Mononuclear cell (primary cell): ENCODE measurements around the gene NT5C3A. TPM values are rescaled to one million over a fixed set of nuclear protein-coding genes. Genes with fewer than 3 reads are reported as not detected.
A peak's percentile ranks its signal among the peaks of the same experiment; 100 is the strongest.

Source experiments
- H3K27me3 ChIP-seq: 2 replicates; pipeline ENCODE4 v1.6.0; 2011; ENCODE audit warnings: low read length, control low read depth; ENCODE audit not compliant: insufficient read depth
- H3K4me1 ChIP-seq: 2 replicates; pipeline ENCODE4 v1.5.1; 2011; ENCODE audit warnings: mild to moderate bottlenecking, low read length, control low read depth; ENCODE audit not compliant: insufficient read depth
- H3K4me3 ChIP-seq: 2 replicates; pipeline ENCODE4 v1.5.1; 2011; ENCODE audit warnings: mild to moderate bottlenecking, low read length, moderate library complexity
- H3K9me3 ChIP-seq: 2 replicates; pipeline ENCODE4 v1.5.1; 2011; ENCODE audit warnings: low read depth, mild to moderate bottlenecking, control low read depth, low read length
- total RNA-seq: library from RNA; depleted of rRNA; stranded (reverse); fragments of >200 nt; gene quantifications from one replicate; pipeline ENCODE4 v1.2.3, GENCODE V29; 2012

Gene NT5C3A
- total RNA-seq, 1 donor: 122 TPM

DNA sequence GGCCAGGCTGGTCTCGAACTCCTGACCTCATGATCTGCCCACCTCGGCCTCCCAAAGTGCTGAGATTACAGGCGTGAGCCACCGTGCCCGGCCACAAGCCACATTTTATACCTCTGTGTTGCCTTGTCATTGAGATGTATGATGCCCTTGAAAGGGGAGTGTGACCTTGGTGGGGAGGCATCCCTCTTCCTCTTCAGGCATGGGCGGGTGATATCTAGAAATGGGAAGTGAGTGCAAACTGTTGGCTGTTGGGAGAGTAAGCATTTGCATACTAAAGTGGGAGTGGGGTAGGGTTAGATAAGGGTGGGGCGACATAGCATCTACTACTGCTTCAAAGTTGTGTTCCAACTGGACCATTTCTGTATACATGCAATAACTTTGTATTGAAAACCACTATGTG lies 26.6 kb upstream of the NT5C3A start:
- Histone ChIP-seq H3K4me1 (no peaks in the 10 kb centered on the region), H3K4me3 (no peak overlapping the region), H3K27me3 (no peaks in the 10 kb centered on the region), H3K9me3 (no peaks in the 10 kb centered on the region)

DNA sequence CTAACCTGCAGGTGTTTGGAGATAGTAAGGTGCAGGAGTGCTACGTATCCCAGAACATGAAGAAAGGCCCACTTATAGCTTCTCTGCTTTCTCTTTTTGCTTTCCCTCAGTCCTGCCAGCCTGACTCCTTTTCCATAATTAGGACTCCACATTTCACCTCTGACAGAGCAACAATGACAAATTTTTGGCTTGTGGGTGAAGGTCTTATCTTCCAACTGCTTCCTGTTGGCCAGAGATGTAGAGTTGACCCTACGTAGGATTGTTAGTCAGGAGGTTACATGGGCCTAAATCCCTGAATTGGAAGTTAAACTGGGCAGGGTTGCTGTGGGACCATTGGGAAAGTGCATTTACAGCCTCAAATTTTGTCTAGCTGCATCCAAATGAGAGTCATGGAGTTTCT lies 25.3 kb upstream of the NT5C3A start:
- Histone ChIP-seq H3K9me3 (no peaks in the 10 kb centered on the region), H3K27me3 (no peaks in the 10 kb centered on the region), H3K4me1 (no peaks in the 10 kb centered on the region), H3K4me3 (no peak overlapping the region)

DNA sequence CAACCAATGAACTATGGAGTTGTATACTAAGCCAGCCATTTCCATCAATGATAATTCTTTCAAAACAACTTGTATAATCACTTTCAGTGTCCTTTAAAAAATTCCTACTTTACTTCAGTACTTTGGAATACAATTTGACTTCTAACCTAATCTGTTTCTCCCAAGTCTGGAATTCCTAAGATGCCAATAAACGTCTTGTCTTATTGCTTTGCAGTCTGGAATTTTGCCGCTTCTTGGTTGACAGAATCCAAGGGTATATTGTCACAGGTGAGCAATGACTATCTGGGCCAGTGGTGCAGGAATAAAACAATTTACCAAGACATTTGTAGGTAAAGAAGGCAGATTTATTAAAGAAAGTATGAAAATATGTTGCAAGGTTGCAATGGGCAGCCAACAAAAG lies 24.8 kb upstream of the NT5C3A start:
- Histone ChIP-seq H3K4me1 (no peaks in the 10 kb centered on the region), H3K4me3 (no peak overlapping the region), H3K9me3 (no peaks in the 10 kb centered on the region), H3K27me3 (no peaks in the 10 kb centered on the region)

DNA sequence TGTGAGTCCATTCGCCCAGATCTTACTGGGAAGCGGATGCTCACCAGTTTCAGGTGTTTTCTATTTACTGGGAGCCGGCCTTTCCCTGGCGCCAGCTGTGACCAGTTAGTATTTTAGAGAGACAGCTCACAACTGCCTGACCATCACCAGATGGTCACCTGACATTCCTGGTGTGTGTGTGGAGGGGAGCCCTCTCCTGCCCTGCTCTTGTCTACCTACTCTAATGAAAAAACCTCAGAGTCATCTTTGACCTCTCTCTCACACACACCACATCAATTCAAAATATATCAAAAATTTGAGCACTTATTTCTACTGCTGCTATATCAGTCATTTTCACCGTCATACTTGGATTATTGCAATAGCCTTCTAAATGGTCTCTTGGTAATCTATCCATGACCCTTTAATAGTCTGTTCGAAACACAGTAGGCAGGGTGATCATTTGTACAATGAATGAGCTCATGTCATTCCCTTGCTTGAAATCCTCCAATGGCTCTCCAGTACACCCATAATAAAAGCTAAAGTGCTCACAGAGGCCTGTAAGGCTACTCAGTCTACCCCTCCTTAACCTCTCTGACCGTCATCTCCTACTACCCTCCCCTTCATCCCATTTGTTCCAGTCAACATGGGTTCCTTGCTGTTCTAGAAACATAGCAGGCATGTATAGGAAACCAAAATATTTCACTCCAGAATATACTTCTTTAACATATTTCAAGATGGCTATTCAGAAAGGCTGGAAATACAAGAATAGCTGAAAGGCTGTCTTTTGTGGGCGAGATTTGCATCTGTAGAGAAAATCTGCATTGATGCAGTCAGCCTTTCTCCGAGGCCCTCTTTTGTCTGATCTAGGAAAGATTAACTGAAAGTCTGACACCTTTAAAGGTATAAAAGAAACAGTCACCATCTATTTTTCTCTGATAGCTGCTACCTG lies 17.5 kb upstream of the NT5C3A start:
- peaks cover 7% of the 10 kb centered on the region for H3K4me1 ChIP-seq

DNA sequence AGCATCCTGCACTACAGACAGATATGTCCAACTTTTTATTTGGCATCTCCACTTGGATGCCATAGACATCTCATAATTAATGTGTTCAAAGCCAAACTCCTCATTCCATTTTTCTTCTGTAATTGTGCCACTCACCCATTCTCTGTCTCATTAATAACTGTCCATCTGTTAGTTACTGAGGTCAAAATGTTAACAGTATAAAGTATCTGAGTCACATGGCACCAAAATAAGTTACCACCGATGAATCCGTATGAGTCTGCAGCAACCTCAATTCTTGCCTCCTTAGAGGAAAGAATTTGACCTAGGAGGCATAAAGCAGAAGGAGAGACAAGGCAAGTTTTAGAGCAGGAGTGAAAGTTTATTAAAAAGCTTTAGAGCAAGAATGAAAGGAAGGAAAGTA lies 16.5 kb upstream of the NT5C3A start:
- Histone ChIP-seq H3K4me3 (no peak overlapping the region), H3K4me1 (peaks cover 7% of the 10 kb centered on the region), H3K9me3 (no peaks in the 10 kb centered on the region), H3K27me3 (peaks cover 3% of the 10 kb centered on the region)

More for the DNA sequence above, 17.5 kb upstream of the NT5C3A start:
- Histone ChIP-seq H3K9me3 (no peaks in the 10 kb centered on the region), H3K27me3 (peaks cover 3% of the 10 kb centered on the region), H3K4me3 (no peak overlapping the region)

DNA sequence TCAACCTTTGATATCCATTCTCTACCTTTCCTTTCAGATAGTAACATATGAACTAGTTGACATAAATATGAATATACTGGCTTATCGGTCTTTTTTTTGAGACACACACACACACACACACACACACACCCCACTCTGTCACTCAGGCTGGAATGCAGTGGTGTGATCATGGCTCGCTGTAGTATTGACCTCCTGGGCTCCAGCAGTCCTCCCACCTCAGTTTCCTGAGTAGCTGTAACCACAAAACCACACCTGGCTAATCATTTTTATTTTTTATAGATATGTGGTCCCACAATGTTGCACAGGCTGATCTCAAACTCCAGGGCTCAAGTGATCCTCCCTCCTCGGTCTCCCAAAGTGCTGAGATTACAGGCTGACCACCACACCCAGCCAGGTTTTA lies 14.2 kb upstream of the NT5C3A start:
- Histone ChIP-seq H3K9me3 (no peaks in the 10 kb centered on the region), H3K27me3 (peaks cover 3% of the 10 kb centered on the region), H3K4me3 (no peak overlapping the region), H3K4me1 (peaks cover 7% of the 10 kb centered on the region)

DNA sequence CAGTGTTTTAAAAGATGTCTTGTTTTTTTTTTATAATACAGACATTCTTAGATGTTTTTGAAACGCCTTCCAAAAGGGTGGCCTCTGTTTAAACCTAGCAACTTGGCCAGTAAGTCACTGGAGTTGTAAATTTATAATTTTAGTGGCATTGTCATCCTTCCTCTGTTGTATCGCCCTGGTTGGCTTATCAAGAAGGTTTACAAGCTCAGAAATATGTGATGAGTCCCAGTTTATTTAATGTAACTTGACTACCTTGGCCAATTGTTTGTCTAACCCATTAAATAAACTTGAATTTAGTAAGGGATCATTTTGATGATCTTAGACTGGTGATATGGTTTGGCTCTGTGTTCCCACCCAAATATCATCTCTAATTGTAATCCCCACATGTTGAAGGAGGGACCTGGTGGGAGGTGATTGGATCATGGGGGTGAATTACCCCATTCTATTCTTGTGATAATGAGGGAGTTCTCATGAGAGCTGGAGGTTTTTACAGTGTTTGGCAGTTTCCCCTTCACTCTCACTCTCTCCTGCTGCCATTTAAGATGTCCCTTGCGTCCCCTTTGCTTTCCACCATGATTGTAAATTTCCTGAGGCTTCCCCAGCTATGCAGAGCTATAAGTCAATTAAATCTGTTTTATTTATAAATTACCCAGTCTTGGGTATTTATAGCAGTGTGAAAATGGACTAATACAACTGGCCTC lies 13.4 kb upstream of the NT5C3A start:
- peaks cover 3% of the 10 kb centered on the region for H3K27me3 ChIP-seq
- no peak overlapping the region for H3K4me3 ChIP-seq
- H3K9me3 ChIP-seq: no peaks in the 10 kb centered on the region
- peaks cover 7% of the 10 kb centered on the region for H3K4me1 ChIP-seq

DNA sequence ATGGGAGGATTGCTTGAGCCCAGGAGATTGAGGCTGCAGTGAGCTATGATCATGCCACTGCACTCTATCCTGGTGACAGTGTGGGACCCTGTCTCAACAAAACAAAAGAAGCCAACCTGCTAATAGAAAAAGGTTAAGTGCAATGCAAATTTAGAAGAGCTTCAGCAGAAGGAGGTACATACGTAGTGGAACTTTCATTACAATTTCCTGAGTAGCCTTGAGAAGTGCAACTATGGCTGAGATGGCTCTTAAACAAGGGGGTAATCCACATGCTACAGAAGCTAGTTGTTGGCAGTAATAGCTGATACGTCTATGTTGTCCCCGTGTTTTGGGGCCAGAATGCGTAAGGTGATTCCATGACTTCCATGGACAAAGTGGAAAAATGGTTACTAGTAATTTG lies 10.7 kb upstream of the NT5C3A start:
- Histone ChIP-seq H3K27me3 (peaks cover 3% of the 10 kb centered on the region), H3K9me3 (peaks cover 7% of the 10 kb centered on the region), H3K4me1 (peaks cover 7% of the 10 kb centered on the region), H3K4me3 (no peak overlapping the region)

DNA sequence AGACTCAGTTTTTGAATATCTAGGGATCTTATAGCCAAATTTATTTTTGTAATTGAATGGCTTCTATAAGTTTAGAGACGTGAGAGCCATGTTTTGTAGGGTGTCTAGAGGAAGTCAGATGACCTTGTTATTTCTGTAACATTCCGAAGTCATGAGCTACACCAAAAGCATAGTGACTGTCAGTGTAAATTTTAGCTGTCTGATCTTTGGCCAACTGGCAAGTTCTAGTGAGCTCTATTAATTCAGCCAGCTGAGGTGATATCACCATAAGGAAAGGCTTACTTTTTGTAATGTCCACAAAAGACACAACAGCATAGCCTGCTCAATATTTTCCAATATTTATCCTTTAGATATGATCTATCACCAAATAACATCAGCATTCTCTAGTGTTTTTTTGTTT lies 9.9 kb upstream of the NT5C3A start:
- H3K9me3 ChIP-seq: peaks cover 7% of the 10 kb centered on the region
- no peak overlapping the region for H3K4me3 ChIP-seq
- H3K27me3 ChIP-seq: peaks cover 3% of the 10 kb centered on the region
- peaks cover 7% of the 10 kb centered on the region for H3K4me1 ChIP-seq

DNA sequence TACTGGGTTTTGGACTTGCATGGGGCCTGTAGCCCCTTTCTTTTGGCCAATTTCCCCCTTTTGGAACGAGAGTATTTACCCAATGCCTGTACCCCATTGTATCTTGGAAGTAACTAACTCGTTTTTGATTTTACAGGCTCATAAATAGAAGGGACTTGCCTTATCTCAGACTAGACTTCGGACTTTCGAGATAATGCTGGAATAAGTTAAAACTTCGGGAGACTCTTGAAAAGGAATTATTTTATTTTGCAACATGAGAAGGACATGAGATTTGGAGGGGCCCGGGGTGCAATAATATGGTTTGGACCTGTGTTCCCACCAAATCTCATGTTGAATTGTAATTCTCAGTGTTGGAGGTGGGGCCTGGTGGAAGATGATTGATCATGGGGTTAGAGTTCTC lies 8.3 kb upstream of the NT5C3A start:
- Histone ChIP-seq H3K4me3 (no peak overlapping the region), H3K4me1 (no peaks in the 10 kb centered on the region), H3K9me3 (peaks cover 7% of the 10 kb centered on the region), H3K27me3 (no peaks in the 10 kb centered on the region)

DNA sequence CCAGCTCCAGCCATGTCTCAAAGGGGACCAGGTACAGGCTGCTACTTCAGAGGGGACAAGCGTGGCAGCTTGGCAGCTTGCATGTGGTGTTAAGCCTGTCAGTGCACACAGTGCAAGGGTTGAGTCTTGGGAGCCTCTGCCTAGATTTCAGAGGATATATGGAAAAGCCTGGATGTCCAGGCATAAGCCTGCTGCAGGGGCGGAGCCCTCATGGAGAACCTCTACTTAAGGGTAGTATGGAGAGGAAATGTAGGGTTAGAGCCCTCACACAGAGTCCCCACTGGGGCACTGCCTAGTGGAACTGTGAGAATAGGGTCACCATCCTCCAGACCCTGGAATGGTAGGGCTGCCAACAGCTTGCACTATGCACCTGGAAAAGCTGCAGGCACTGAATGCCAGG lies 7.7 kb upstream of the NT5C3A start:
- Histone ChIP-seq H3K4me3 (no peak overlapping the region), H3K9me3 (peaks cover 7% of the 10 kb centered on the region), H3K4me1 (no peaks in the 10 kb centered on the region), H3K27me3 (no peaks in the 10 kb centered on the region)

DNA sequence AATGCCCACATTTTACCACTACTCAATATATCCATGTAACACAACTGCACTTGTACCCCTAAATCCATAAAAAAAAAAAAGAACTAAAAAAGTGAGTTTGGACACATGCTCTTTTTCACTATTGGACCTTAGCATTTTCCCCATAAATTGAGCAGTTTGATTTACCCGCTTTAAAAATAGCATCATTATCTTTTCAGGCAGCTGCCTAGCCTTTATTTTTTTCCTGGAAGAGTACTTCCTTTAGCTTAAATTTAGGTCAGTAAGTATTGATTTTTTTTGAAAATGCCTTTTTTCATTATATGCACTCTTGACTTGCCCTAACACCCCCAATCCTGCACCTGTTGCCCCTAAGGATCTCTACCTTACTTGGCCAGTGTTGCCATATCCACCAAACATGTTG lies 5.3 kb upstream of the NT5C3A start:
- Histone ChIP-seq H3K4me3 (no peak overlapping the region), H3K9me3 (peaks cover 7% of the 10 kb centered on the region), H3K27me3 (no peaks in the 10 kb centered on the region), H3K4me1 (peaks cover 5% of the 10 kb centered on the region)

DNA sequence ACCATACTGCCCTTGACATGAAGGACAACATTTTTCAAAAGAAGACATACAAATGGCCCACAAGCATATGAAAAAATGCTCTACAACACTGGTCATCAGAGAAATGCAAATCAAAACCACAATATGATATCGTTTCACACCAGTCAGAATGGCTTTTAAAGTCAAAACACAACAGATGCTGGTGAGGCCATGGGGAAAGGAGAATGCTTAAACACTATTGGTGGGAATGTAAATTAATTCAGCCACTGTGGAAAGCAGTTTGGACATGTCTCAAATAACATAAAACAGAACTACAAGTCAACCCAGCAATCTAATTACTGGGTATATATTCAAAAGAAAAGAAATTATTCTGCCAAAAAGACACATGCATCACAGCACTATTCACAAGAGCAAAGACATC lies 4.2 kb upstream of the NT5C3A start:
- H3K4me1 ChIP-seq: peaks cover 5% of the 10 kb centered on the region
- H3K27me3 ChIP-seq: no peaks in the 10 kb centered on the region
- H3K9me3 ChIP-seq: peaks cover 7% of the 10 kb centered on the region
- H3K4me3 ChIP-seq: no peak overlapping the region

DNA sequence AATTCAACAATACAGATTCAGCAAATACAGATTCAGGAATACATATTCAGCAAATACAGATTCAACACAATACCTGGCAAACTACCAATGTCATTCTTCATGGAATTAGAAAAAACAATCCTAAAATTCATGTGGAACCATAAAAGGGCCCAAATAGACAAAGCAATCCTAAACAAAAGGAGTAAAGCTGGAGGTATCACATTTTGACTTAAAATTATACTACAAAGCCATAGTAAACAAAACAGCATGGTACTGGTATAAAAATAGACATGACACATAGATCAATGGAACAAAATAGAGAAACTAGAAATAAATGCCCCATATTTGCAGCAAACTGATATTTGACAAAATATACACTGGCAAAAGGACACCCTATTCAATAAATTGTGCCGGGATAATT lies 3.4 kb upstream of the NT5C3A start:
- Histone ChIP-seq H3K9me3 (peaks cover 7% of the 10 kb centered on the region), H3K4me1 (peaks cover 11% of the 10 kb centered on the region), H3K27me3 (no peaks in the 10 kb centered on the region), H3K4me3 (no peak overlapping the region)

DNA sequence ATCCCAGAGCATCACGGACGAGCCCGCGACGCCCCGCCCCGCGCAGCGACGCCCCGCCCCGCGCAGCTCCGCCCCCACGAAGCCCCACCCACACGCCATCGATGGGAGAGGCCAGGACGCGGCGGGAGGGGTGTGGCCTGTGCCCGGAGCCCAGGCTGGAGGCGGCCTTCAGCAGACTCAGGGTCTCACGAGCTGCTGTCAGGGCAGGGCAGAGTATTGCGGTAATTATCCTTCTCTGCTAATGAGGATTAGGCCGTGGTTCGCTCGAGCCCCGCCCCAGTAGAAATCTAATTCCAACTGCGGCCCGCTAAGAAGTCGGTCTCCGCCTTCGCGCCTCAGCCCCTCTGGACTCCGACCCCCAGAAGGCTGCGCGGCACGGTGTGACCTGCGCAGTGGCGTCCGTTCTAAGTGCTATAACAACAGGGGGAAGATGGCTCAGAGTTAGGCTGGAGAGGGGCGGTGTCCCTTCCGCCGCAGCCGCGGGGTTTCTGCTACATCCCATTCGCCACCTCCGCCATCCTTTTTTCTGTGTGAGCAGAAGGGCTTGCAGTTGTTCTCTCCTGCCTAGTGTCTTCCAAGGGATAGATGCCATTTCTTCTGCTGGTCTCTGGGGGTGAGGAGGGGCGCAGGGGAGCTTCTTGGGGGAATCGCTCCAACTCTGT lies 337 bp upstream of the NT5C3A start:
- H3K4me1 ChIP-seq: peaks cover 32% of the 10 kb centered on the region
- H3K9me3 ChIP-seq: no peaks in the 10 kb centered on the region
- peak overlapping the region; percentile 93 for H3K4me3 ChIP-seq
- no peaks in the 10 kb centered on the region for H3K27me3 ChIP-seq
